Stimulated activated CD8-positive, alpha-beta memory T cell treated with anti-CD3 and anti-CD28 coated beads, Interleukin-15, amount 100 ng/mL, for 1 hour (primary cell): ENCODE data around the gene ARHGEF10L.

ENCODE experiments used
- DNase-seq: peaks from one replicate; pipeline ENCODE4 v3.0.0-alpha.2; 2020; ENCODE audit warnings: low read depth

ARHGEF10L gene

GRCh38 chr1:17588048-17588871, 48.8 kb downstream of the ARHGEF10L start:
- DNase-seq, result no peak

- DNase-seq, result no peak
These were observed 52.4 kb downstream of the ARHGEF10L start for GRCh38 chr1:17591814-17592430.

- DNase-seq, result no peak
These were observed 54.5 kb downstream of the ARHGEF10L start for GRCh38 chr1:17594026-17594425.

- DNase-seq, result no peak
These were observed 55.4 kb downstream of the ARHGEF10L start for GRCh38 chr1:17594690-17595601.

- DNase-seq, result no peak
These were observed 56.1 kb downstream of the ARHGEF10L start for GRCh38 chr1:17595602-17595925.

- DNase-seq, result no peak
These were observed 56.7 kb downstream of the ARHGEF10L start for GRCh38 chr1:17596186-17596585.

GRCh38 chr1:17596651-17597509, 57.4 kb downstream of the ARHGEF10L start:
- DNase-seq, result no peak

- DNase-seq, result no peak
These were observed 58.2 kb downstream of the ARHGEF10L start for GRCh38 chr1:17597651-17598050.

GRCh38 chr1:17598251-17598650, 58.8 kb downstream of the ARHGEF10L start:
- DNase-seq, result no peak

GRCh38 chr1:17599291-17599953, 59.9 kb downstream of the ARHGEF10L start:
- no peak for DNase-seq

- DNase-seq, result no peak
These were observed 60.4 kb downstream of the ARHGEF10L start for GRCh38 chr1:17599954-17600300.

GRCh38 chr1:17600321-17600720, 60.8 kb downstream of the ARHGEF10L start:
- no peak for DNase-seq

- DNase-seq, result no peak
These were observed 62.3 kb downstream of the ARHGEF10L start for GRCh38 chr1:17601643-17602382.

- DNase-seq, result no peak
These were observed 63.8 kb downstream of the ARHGEF10L start for GRCh38 chr1:17603091-17603841.

- DNase-seq, result no peak
These were observed 66.3 kb downstream of the ARHGEF10L start for GRCh38 chr1:17605582-17606344.

GRCh38 chr1:17606826-17607440, 67.4 kb downstream of the ARHGEF10L start:
- DNase-seq, result peak; percentile 4

GRCh38 chr1:17607644-17608581, 68.4 kb downstream of the ARHGEF10L start:
- no peak for DNase-seq
